ENCODE measurements around the gene PHLDA3. TPM values are rescaled to one million over a fixed set of nuclear protein-coding genes. Genes with fewer than 3 reads are reported as not detected.
A peak's percentile ranks its signal among the peaks of the same experiment; 100 is the strongest.

PHLDA3 gene
- total RNA-seq, 1 donor from 2014 or later, result 115 TPM

- no peak for TF ChIP-seq CTCF (IDR thresholded peaks at IDR 0.05)
- peaks cover 71% of the 10 kb centered on the region for H3K4me1 Mint-ChIP-seq (ENCODE audit: low read depth)
- DNase-seq (ENCODE audit: low spot score), result no peak
- no peaks in the 10 kb centered on the region for H3K27me3 Mint-ChIP-seq (ENCODE audit: low read depth)
- peak overlapping the region; percentile 81 for H3K27ac Mint-ChIP-seq (ENCODE audit: unreplicated experiment)
- H3K36me3 Mint-ChIP-seq (ENCODE audit: low read depth), result no peaks in the 10 kb centered on the region
- H3K4me3 Mint-ChIP-seq (ENCODE audit: unreplicated experiment), result no peak overlapping the region
- no peaks in the 10 kb centered on the region for H3K9me3 Mint-ChIP-seq (ENCODE audit: low read depth)
These were observed 20.0 kb upstream of the PHLDA3 start for GRCh38 chr1:201488830-201489589.

GRCh38 chr1:201487742-201488141, 18.8 kb upstream of the PHLDA3 start:
- H3K36me3 Mint-ChIP-seq (ENCODE audit: low read depth), result no peaks in the 10 kb centered on the region
- H3K4me3 Mint-ChIP-seq (ENCODE audit: unreplicated experiment), result no peak overlapping the region
- no peaks in the 10 kb centered on the region for H3K9me3 Mint-ChIP-seq (ENCODE audit: low read depth)
- H3K27ac Mint-ChIP-seq (ENCODE audit: unreplicated experiment), result peak overlapping the region; percentile 18
- TF ChIP-seq CTCF (IDR thresholded peaks at IDR 0.05), result no peak
- peaks cover 61% of the 10 kb centered on the region for H3K4me1 Mint-ChIP-seq (ENCODE audit: low read depth)
- H3K27me3 Mint-ChIP-seq (ENCODE audit: low read depth), result no peaks in the 10 kb centered on the region
- no peak for DNase-seq (ENCODE audit: low spot score)

GRCh38 chr1:201486187-201486586, 17.2 kb upstream of the PHLDA3 start:
- Mint-ChIP-seq H3K27me3 (ENCODE audit: low read depth) (no peaks in the 10 kb centered on the region), H3K9me3 (ENCODE audit: low read depth) (no peaks in the 10 kb centered on the region), H3K4me1 (ENCODE audit: low read depth) (peaks cover 58% of the 10 kb centered on the region), H3K27ac (ENCODE audit: unreplicated experiment) (peak overlapping the region; percentile 77), H3K36me3 (ENCODE audit: low read depth) (no peaks in the 10 kb centered on the region), H3K4me3 (ENCODE audit: unreplicated experiment) (no peak overlapping the region)
- no peak for DNase-seq (ENCODE audit: low spot score)
- no peak for TF ChIP-seq CTCF (IDR thresholded peaks at IDR 0.05)

- H3K9me3 Mint-ChIP-seq (ENCODE audit: low read depth), result no peaks in the 10 kb centered on the region
- H3K27me3 Mint-ChIP-seq (ENCODE audit: low read depth), result no peaks in the 10 kb centered on the region
- no peaks in the 10 kb centered on the region for H3K36me3 Mint-ChIP-seq (ENCODE audit: low read depth)
- H3K4me3 Mint-ChIP-seq (ENCODE audit: unreplicated experiment), result no peak overlapping the region
- no peak for TF ChIP-seq CTCF (IDR thresholded peaks at IDR 0.05)
- H3K27ac Mint-ChIP-seq (ENCODE audit: unreplicated experiment), result no peak overlapping the region
- H3K4me1 Mint-ChIP-seq (ENCODE audit: low read depth), result peaks cover 56% of the 10 kb centered on the region
- DNase-seq (ENCODE audit: low spot score), result no peak
These were observed 16.3 kb upstream of the PHLDA3 start for GRCh38 chr1:201485184-201485774.

- Mint-ChIP-seq H3K4me3 (ENCODE audit: unreplicated experiment) (no peak overlapping the region), H3K27ac (ENCODE audit: unreplicated experiment) (peak overlapping the region; percentile 61), H3K4me1 (ENCODE audit: low read depth) (peaks cover 40% of the 10 kb centered on the region), H3K9me3 (ENCODE audit: low read depth) (no peaks in the 10 kb centered on the region), H3K27me3 (ENCODE audit: low read depth) (no peaks in the 10 kb centered on the region), H3K36me3 (ENCODE audit: low read depth) (no peaks in the 10 kb centered on the region)
- TF ChIP-seq CTCF (IDR thresholded peaks at IDR 0.05), result no peak
- no peak for DNase-seq (ENCODE audit: low spot score)
These were observed 14.5 kb upstream of the PHLDA3 start for GRCh38 chr1:201483373-201483949.
